CD4-positive, alpha-beta T cell treated with Interleukin-4 for 1 hour (primary cell): ENCODE measurements around the gene DNASE1.
"Not testable (repeated sequence)": the region's sequence is repeated elsewhere in the genome, so short reads cannot be mapped to it uniquely, and the experiment has no call there.

Experiments
- DNase-seq, 2 donors: peaks; one replicate each; pipeline ENCODE4 v3.0.0-alpha.2; 2020 to 2022

Gene DNASE1, protein sequence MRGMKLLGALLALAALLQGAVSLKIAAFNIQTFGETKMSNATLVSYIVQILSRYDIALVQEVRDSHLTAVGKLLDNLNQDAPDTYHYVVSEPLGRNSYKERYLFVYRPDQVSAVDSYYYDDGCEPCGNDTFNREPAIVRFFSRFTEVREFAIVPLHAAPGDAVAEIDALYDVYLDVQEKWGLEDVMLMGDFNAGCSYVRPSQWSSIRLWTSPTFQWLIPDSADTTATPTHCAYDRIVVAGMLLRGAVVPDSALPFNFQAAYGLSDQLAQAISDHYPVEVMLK

DNA sequence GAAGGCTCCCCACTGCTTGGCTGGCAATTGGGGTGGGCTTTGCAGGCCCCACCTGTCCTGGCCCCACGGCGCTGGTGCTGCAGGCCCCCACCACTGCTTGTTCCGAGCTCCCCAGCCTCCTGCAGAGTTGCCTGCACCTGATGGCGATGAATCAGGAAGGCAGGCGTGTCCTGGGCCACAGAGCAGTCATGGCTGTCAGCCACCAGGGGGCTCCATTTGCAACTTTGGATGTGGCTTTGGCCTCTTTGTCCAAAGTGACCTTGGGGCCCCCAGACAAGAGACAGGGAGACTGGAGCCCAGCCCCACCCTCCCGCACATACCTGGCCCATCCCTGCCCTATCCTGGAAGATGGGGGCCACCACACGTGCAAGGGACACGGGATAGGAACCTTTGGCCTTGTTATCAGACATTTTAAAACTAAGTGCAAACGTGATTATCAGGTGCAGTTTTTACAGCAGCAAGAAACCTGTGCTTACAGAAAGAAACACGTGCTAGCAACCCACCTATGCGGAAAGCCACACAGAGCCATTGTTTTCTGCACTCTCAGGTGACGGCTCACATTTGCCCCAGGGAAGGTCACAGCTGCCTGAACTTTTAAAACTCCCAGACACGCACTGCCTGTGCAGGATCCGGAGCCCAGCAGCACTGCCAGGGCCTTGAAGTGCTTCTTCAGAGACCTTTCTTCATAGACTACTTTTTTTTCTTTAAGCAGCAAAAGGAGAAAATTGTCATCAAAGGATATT is at the start of gene DNASE1:
TSS of gene DNASE1 (plus strand) at position 443 of the 743 bp plus-strand sequence. CDS start 683 bp downstream, outside the sequence.
- DNase-seq: peak; percentile 57

DNA sequence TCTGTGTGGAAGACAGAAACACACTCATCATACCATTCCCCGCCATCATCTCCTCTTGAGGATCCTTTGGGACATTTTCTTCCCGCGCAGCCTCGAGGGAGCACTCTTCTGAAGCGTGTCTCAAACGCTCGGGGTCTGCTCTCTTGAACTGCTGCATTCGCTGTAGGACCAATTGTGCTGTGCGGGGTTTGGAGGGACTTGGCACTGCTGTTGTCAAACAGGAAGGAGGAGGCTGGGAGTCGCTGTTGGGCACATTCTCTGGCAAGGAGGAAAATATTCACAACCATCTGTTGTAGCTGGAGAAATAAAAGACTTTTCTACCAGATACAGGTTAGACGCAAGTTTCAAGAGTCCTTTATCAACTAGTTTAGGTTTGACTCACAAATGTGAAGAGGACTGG is 48.0 kb upstream of the DNASE1 start:
- DNase-seq: no peak

DNA sequence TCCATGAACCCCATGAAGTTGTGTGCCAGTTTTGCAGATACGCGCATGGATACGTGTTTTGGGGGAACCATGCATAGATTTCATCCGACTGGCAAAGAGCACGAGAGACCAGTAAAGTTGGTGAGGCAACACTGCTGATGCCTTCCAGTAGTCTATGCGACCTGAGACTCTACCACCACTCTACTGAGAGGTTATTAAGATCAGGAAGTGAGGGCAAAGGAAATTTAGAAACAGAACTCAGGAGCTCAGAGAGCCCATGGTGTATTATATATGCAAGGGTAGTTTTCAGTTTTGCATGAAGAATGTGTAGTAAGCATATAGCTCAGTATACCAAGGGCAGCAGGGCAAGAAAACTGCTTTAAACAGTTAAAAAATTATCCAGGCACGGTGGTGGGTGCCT is 47.3 kb upstream of the DNASE1 start:
- DNase-seq: no peak

DNA sequence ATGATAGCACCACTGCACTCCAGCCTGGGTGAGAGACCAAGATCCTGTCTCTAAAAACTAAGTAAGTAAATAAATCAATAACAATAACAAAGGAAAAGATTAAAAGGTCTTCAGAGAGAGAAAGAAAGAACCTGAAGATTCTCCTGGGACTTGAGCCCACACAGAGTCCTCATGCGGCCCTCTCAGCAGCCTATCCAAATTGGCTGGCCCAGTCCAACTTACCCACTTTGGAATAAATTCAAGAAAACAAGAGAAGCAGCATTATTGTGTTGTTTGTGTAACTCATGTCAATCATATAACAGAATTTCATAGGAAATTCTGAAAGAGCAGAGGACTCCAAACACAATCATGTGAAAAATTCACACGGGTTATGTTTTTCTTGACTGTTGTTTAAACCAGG is 46.9 kb upstream of the DNASE1 start:
- no peak for DNase-seq

DNA sequence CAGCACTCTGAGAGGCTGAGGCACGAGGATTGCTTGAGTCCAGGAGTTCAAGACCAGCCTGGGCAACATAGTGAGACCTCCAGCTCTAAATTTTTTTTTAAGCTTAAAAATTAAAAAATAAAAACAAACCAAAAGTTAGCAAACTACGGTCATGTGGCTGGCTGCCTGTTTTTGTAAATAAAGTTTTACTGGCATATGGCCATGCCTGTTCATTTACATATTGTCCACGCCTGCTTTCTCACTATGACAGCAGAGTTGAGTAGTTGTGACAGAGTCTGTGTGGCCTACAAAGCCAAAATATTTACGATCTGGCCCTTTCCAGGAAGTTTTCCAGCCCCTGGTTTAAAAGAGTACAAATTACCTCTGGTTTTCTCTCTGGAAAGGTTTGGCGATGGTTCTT is 46.4 kb upstream of the DNASE1 start:
- DNase-seq: no peak

DNA sequence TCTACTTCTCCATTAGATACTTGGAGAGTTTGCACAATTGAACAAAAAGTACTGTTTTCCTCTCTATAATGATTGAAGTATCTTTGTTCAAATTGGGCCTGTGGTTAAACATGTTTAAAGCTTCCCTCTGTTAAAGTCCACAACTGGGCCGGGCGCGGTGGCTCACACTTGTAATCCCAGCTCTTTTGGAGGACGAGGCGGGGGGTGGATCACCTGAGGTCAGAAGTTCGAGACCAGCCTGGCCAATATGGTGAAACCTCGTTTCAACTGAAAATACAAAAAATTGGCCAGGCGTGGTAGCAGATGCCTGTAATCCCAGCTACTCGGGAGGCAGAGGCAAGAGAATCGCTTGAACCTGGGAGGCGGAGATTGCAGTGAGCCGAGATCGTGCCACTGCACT is 45.5 kb upstream of the DNASE1 start:
- DNase-seq: not testable (repeated sequence)

DNA sequence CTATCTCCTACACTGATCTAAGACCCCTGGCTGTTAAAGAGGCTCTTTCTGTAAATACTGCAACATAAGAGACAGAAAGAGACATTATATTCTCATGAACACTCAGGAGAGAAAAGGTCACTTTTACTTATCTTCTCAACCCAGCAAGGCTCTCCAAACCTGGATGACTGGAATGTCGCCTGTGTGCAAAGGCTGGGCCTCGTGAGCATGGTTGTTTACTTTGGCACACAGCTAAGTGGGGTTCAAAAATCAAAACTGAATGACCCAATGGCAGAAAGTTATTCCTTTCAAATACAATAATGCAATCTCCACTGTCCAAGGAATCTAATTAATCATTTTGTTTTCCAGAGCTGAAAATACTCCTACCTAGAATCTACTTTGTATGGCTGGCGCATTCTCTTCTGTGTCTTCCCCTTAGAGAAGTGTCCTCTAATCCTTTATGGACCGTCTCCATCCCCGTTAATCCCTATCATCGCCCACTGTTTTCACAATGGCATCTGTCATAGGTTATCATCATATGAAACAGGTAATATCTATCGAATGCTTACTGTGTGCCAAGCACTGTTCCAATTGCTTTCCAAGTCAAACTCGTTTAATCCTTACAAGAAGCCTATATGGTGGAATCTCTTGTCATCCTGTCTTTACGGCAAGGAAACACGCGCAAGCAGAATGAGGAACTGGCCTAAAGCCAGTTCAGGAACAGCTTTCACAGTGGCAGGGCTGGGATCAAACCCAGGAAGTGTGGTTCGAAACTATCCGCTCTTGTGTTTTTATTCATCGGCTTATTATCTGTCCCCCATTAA is 44.4 kb upstream of the DNASE1 start:
- no peak for DNase-seq

DNA sequence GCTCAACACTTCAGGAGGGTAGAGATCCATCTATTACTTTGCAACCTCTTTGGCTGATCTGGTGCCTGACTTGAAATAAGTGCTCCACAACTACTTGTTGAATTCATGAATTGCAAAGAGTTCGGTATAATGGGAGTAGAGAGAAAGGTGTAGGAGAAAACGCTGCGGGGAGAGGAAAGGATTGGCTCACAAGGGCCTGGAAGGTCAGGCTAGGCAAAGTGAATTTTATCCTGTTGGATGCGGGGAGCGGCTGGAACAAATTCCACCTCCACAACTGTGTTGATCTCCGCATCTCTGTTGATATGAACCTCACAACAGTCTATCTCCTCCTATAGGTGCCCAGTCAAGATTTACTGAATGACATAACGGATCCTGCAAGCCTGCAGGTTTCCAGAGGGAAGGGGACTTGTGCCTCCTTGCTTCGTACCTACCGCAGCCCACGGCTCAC is 43.8 kb upstream of the DNASE1 start:
- no peak for DNase-seq

DNA sequence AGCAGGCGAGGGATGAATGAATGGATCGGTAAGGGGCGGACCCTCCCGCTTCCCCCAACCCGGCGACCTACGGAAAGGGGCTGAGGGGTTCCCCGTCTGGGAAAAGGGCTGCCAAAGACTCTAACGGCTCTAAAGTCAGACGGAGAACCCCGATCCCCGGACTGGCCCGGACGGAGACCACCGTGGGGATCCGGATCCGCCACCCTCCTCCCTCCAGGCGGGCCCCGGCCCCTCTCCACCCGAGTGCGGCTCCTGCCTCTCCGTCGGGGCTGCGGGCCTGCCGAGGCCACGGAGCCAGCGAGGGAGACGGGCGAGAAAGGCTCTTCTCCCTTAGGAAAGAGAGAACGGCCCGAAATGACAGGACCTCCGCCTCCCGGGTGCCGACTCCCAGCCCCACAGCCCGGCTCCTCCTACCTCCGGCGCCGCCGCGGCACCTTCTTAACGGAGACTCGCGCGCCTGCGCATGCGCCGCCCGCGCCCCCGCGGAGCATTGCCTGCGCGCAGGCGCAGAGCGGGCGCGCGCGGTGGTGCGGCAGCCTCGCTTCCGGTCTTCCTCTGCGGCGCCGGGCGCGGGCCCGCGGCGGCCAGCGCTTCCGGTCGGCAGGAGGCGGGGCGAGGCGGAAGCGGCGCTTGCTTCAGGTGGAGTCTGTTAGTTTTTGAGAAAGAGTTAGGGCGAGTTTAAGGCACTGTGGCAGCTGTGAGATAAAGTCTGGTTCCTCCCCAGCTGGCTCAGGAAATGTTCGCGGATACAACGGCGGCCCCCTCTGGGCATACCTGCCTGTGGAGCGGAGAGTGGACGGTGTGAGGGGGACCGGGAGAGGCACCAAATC is 43.1 kb upstream of the DNASE1 start, which contains the start of gene SLX4:
TSS of gene SLX4 (minus strand) at position 461 of the 830 bp plus-strand sequence. CDS start 2,642 bp downstream, outside the sequence.
- peak; percentile 92 to 93 for DNase-seq

DNA sequence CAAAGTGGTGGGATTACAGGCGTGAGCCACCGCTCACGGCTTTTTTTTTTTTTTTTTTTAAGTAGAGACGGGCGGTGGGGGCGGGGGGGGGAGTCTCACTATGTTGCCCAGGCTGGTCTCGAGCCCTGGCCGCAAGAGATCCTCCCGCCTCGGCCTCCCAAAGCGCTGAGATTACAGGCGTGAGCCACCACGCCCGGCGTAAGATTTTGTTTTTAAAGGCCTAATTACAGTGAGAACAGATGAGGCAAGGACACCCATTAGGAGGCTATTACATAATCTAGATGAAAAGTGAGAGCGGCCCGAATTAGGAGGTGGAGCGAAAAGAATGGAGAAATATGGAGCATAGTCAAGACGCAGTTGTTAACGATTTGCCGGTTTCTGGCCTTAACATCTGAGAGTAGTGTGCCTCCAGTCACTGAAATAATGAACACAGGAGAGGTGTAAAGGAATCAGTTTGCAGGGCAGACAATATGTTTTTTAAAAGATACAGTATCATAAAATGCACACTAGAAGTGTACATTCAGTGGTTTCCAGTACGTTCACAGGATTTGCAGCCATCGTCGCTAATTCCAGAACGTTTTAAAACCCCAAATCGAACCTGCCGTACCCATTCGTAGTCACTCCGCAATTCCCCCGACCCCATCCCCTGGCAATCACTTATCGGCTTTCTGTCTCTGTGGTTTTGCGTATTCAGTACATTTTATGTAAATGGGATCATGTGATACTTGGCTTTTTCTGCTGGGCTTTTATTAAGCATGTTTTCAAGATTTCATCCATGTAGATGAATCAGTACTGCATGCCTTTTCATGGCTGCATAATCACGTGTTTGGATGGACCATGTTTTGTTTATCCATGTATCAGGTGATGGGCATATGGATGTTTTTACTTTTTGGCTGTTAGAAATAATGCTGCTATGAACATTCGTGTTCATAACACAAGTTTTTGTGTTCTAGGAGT is 41.7 kb upstream of the DNASE1 start:
- no peak for DNase-seq

DNA sequence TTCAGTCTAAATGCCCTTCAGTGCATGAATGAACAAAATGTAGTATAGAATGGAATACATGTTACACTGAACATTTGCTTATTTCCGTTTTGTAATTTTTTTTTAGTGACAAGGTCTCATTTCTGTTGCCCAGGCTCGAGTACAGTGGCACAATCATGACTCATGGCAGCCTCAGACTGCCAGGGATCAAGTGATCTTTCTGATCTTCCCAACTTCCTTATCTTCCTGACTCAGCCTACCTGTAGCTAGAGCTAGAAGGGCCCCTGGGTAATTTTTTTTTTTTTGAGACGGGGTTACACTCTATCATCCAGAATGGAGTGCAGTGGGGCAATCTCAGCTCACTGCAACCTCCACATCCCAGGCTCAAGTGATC is 35.7 kb upstream of the DNASE1 start:
- DNase-seq: peak in 1 of 2 donors; percentile 20

DNA sequence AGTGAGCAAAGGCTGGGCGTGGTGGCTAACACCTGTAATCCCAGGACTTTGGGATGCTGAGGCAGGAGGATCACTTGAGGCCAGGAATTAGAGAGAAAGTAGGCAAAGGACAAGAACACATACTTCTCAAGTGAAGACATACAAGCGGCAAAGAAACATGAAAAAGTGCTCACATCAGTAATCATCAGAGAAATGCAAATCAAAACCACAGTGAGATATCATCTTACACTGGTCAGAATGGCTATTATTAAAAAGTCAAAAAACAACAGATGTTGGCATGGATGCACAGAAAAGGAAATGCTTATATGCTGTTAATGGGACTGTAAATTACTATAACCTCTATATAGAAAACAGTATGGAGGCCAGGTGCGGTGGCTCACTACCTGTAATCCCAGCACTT is 30.8 kb upstream of the DNASE1 start:
- DNase-seq: no peak

DNA sequence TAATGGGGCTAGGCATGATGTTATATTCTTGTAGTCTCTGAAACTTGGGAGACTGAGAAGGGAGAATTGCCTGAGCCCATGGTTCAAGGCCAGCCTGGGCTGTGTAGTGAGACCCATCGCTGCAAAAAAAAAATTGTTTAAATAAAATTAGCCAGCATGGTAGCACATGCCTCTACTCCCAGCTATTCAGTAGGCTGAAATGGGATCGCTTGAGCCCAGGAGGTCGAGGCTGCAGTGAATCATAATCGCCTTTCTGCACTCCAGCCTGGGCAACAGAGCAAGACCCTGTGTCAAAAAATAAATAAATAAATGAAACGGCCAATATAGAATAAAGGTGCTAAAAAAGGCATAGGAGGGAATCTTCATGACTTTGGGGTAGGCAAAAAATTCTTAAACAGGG is 29.2 kb upstream of the DNASE1 start:
- no peak for DNase-seq

DNA sequence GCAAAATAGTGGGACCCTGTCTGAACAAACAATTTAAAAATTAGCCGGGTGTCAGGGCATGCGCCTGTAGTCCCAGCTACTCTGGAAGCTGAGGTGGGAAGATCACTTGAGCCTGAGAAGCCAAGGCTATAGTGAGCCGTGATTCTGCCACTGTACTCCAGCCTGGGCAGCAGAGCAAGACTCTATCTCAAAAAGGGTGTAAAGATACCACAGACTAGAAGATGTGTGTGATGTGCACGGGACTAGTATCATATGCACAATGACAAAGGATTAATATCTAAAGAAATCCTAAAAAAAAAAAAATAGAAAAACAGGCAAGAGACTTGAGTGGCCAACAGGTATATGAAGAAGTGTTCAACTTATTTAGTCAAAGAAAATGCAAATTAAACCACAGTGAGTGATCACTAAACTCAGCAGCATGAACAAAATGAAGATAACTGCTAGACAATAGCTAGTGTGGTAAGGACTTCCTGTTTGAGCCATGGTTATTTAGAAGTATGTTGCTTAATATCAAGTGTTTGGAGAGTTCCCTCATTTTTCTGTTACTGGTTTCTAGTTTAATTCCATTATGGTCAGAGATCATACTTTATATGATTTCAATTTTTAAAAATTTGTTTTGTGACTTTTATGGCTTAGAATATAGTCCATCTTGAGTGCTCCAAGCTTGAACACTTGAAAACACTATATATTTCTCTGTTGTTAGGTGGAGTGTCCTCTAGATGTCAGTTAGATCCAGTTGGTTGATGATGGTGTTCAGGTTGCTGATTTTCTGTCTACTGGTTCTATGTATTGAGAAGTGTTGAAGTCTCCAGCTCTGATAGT is 28.4 kb upstream of the DNASE1 start:
- peak in 1 of 2 donors; percentile 44 for DNase-seq

DNA sequence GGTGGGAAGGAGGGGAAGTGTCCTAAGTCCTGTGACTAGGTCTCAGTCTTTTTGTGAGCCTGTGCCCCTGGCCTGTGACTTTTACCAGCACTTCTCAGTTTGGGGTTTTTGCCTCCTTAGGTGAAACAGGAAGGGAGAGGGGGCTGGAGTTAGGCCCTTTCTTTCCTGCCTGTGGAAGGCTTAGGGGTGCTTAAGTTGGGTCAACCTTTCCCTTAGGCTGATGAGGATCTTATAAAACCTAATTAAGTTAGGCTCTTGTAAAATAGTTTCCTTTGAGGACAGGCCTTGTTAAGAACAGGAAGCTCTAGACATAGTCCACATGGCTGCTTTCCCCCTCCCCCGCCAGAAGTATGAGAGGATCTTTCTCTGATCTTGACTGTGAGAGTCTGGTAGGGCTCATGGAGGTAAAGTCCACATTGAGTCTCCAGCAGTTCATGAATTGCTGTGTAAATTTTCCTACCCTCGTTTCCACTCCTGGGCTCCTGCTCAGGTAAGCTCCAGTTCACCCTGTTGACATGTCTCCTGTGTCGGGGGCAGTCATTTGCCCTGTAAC is 17.0 kb upstream of the DNASE1 start:
- no peak for DNase-seq

DNA sequence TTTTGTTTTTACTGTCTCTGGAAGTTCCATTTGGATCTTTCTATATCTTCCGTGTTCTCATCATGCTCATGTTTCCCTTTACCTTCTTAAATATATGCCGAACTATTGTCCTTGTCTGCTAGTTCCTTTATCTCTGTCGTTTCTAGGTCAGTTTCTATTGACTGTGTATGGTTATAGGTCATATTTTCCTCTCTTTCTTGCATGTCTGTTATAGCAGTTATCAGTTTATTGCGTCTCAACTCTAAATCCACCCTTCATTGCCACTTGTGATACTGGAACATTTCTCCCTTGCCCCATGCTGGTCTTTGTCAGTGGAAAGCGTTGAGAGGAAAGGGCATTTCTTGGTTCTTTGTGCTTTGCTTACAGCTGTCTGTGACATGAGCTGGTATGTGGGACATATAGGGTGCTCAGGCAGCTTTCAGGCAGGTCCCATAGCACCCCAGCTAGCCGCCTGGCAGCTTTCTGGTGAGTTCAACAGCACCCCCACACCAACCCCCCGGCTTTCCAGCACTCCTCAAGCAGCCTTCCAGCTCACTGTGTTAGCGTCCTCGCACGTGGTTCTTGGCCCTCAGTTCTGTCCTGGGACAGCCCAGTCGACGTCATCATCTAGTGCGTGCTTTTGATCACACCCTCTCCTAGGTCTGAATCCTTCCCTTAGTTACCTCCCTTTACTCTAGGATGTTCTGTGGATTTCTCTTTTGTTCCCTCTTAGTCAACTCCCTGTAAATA is 15.4 kb upstream of the DNASE1 start:
- no peak for DNase-seq

DNA sequence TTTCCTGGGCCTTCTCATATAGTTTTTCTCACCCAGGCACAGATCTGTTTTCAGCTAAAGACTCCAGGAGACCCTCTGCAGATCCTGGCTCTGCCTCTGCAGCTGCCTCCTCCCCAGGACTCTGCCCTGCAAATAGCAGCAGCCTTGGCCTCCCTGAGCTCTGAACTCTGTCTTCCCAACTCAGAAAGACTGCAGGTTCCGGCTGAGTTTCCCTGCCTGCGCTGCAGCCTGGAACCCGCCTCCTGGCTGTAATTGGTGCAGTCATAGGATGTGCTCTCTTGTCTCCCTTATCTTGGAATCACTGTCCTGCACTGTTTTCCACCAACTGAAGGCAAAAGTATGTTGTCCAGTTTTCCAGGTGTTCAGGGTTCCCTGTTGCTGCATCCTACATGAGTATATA is 14.3 kb upstream of the DNASE1 start:
- DNase-seq: no peak

DNA sequence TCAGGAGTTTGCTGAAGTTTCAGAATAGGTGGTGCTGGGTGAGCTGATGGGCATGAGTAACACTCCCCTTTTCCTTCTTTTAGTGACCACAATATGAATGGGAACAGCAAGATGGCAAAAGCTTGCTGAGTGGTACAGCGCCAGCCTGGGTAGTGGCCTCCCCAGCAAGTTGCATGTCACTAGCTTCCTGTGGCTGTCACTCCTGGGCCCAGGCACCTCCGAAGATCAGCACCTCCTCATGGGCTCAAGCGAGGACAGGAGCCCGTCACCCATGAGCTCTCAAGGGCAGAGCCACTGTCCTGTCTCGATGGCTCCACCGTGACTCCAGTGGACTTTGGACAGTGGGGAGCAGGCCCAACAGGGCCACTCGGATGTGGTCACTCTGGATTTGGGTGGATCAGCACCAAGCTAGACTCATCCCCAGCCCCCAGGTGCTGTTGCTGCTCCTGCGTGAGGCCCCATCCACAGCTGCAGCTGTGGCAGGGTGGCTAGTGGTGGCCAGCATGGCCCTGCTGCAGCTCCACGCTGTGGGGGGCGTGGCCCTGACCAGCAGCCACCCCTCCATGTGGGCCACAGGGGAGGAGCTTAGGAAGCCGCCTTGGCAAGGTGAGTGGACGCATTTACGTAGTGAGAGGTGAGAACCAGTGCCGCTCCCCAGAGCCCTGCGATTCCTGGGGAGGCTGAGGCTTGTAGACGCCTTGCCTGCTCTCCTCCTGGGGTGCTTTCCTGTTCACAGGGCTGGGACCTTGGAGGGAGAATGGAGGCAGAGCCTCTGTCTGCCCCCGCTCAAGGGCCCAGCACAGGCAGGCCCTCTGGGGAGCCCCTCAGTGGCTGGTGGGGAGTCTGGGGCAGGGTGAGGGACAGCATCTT is 13.6 kb upstream of the DNASE1 start:
- no peak for DNase-seq
